ENCODE data around the gene TBC1D13. TPM values are rescaled to one million over a fixed set of nuclear protein-coding genes. Genes with fewer than 3 reads are reported as not detected.

TBC1D13 gene
- total and polyA plus RNA-seq, 2 of the 13 experiments (the other 11 are each of a cell fraction or from before 2014, with no cell fraction given), result 17.9 to 19.7 TPM

DNA sequence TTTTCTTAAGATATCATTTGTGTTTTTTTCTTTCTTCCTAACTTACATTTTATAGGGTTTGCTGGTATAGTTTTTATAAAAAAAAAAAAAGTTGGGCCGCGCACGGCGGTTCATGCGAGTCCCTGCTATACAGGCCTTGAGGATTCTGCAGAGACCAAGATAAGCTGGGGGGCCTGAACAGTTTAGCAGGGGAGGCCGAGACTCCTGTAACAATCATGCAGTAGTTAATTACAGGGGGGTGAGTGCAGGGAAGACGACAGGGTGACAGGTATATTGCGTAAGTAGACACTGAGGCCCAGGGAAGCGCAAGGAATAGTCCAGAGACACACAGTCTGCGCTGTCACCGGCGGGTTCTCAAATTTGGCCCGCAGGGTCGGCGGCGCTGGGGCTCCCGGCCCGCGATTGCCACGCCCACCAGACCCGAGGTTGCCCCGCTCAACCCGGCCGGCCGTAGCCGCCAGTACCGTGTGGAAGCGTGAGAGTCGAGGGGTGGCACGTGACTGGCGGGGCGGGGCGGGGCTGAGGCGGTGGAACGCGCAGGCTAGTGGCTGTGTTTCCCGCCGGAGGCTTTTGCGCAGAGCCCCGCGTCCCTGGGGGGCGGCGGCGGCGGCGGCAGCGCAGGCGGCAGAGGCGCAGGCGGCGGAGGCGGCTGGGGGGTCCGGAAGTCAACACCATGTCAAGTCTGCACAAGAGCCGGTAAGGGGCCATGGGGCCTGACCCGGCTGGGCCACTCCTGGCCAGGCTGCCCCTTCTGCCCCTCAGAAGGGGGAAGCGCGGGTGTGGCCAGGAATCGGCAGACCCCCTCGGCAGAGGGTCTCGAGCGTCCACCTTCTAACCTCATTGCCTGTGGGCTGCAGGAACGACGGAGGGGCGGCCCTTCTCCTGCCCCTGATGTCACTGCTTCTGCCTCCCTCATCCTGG is at the start of gene TBC1D13 (continued):
- TF ChIP-seq, protein P1, sequence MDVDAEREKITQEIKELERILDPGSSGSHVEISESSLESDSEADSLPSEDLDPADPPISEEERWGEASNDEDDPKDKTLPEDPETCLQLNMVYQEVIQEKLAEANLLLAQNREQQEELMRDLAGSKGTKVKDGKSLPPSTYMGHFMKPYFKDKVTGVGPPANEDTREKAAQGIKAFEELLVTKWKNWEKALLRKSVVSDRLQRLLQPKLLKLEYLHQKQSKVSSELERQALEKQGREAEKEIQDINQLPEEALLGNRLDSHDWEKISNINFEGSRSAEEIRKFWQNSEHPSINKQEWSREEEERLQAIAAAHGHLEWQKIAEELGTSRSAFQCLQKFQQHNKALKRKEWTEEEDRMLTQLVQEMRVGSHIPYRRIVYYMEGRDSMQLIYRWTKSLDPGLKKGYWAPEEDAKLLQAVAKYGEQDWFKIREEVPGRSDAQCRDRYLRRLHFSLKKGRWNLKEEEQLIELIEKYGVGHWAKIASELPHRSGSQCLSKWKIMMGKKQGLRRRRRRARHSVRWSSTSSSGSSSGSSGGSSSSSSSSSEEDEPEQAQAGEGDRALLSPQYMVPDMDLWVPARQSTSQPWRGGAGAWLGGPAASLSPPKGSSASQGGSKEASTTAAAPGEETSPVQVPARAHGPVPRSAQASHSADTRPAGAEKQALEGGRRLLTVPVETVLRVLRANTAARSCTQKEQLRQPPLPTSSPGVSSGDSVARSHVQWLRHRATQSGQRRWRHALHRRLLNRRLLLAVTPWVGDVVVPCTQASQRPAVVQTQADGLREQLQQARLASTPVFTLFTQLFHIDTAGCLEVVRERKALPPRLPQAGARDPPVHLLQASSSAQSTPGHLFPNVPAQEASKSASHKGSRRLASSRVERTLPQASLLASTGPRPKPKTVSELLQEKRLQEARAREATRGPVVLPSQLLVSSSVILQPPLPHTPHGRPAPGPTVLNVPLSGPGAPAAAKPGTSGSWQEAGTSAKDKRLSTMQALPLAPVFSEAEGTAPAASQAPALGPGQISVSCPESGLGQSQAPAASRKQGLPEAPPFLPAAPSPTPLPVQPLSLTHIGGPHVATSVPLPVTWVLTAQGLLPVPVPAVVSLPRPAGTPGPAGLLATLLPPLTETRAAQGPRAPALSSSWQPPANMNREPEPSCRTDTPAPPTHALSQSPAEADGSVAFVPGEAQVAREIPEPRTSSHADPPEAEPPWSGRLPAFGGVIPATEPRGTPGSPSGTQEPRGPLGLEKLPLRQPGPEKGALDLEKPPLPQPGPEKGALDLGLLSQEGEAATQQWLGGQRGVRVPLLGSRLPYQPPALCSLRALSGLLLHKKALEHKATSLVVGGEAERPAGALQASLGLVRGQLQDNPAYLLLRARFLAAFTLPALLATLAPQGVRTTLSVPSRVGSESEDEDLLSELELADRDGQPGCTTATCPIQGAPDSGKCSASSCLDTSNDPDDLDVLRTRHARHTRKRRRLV (CRISPR knock-in tag; IDR thresholded peaks at IDR 0.05), result peak; percentile 62; the same call in 1 of the 2 replicates
- TF ChIP-seq ZNF264 (CRISPR knock-in tag; IDR thresholded peaks at IDR 0.05) (peak; percentile 63; the same call in 1 of the 2 replicates), SIN3A (IDR thresholded peaks at IDR 0.05; ENCODE audit: borderline replicate concordance, low read depth, low read length) (peak; percentile 91; the same call in 1 of the 2 replicates), U2AF2 (IDR thresholded peaks at IDR 0.05; ENCODE audit: low read depth, low read length) (no peak), ZNF274 (CRISPR knock-in tag; IDR thresholded peaks at IDR 0.05) (peak; percentile 95), RARA (CRISPR knock-in tag; IDR thresholded peaks at IDR 0.05) (peak; percentile 70), ZNF792 (CRISPR knock-in tag; IDR thresholded peaks at IDR 0.05) (peak; percentile 92), FOXK2 (IDR thresholded peaks at IDR 0.05) (no peak), ZNF773 (CRISPR knock-in tag; IDR thresholded peaks at IDR 0.05; ENCODE audit: borderline replicate concordance) (peak; percentile 73; the same call in 1 of the 2 replicates), PHF20 (CRISPR knock-in tag; IDR thresholded peaks at IDR 0.05) (peak; percentile 93), ZSCAN12 (CRISPR knock-in tag; IDR thresholded peaks at IDR 0.05) (peak; percentile 80; the same call in 1 of the 2 replicates), ZNF564 (CRISPR knock-in tag; IDR thresholded peaks at IDR 0.05) (peak; percentile 94), TERF1 (CRISPR knock-in tag; IDR thresholded peaks at IDR 0.05) (peak; percentile 95), FOXK1 (CRISPR knock-in tag; IDR thresholded peaks at IDR 0.05; ENCODE audit: borderline replicate concordance, low read depth) (peak; percentile 88; the same call in 1 of the 2 replicates), GTF3A (CRISPR knock-in tag; conservative IDR thresholded peaks at IDR 0.05) (no peak), ZNF713 (CRISPR knock-in tag; IDR thresholded peaks at IDR 0.05) (0 out of 2 replicates have a peak, but pooled peaks have one; percentile 72), ZGPAT (CRISPR knock-in tag; IDR thresholded peaks at IDR 0.05) (peak; percentile 93), SPEN (CRISPR knock-in tag; IDR thresholded peaks at IDR 0.05; ENCODE audit: low read depth) (peak; percentile 91)
- TF ChIP-seq, protein P2, sequence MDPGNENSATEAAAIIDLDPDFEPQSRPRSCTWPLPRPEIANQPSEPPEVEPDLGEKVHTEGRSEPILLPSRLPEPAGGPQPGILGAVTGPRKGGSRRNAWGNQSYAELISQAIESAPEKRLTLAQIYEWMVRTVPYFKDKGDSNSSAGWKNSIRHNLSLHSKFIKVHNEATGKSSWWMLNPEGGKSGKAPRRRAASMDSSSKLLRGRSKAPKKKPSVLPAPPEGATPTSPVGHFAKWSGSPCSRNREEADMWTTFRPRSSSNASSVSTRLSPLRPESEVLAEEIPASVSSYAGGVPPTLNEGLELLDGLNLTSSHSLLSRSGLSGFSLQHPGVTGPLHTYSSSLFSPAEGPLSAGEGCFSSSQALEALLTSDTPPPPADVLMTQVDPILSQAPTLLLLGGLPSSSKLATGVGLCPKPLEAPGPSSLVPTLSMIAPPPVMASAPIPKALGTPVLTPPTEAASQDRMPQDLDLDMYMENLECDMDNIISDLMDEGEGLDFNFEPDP (CRISPR knock-in tag; conservative IDR thresholded peaks at IDR 0.05), result 0 out of 2 replicates have a peak, but pooled peaks have one; percentile 82
